Measurements from ENCODE around the gene PDE5A.

PDE5A gene

GRCh38 chr4:119518915-119519410 lies 109.6 kb downstream of the PDE5A start:
- Histone ChIP-seq H3K4me3 (ENCODE audit: insufficient read depth in 1 of 2, low read depth in 1 of 2, low read length in 2 of 2) (no peak overlapping the region), H3K23ac (ENCODE audit: low read length in 2 of 2) (no peak overlapping the region), H2BK12ac (ENCODE audit: low read length in 2 of 2) (no peak overlapping the region), H2AFZ (ENCODE audit: low read depth, low read length) (no peak overlapping the region), H2BK120ac (ENCODE audit: low read depth, low read length) (no peak overlapping the region), H3K4me1 (ENCODE audit: control insufficient read depth, insufficient read depth, low read depth, low read length) (no peaks in the 10 kb centered on the region), H3K4me2 (ENCODE audit: low read length, poor library complexity, severe bottlenecking) (no peak overlapping the region), H3K14ac (ENCODE audit: low read length in 2 of 2) (no peak overlapping the region), H4K91ac (ENCODE audit: low read length) (no peak overlapping the region), H3K79me1 (replicated peaks; ENCODE audit: low read length, poor library complexity, severe bottlenecking) (no peaks in the 10 kb centered on the region), H4K8ac (ENCODE audit: low read length) (no peak overlapping the region), H3K27ac (ENCODE audit: low read length, poor library complexity, severe bottlenecking) (no peak overlapping the region), H3K4ac (ENCODE audit: low read depth in 1 of 2, low read length in 2 of 2) (peak overlapping the region in 1 of 2 experiments; percentile 61), H3K9me3 (ENCODE audit: control insufficient read depth, low read length) (no peaks in the 10 kb centered on the region), H3K36me3 (ENCODE audit: control insufficient read depth in 1 of 2, insufficient read depth in 2 of 2, low read depth in 1 of 2, low read length in 2 of 2) (peaks cover 0 to 62% of the 10 kb centered on the region in 2 experiments), H2BK5ac (ENCODE audit: low read depth, low read length, poor library complexity, severe bottlenecking) (no peak overlapping the region), H2BK15ac (ENCODE audit: low read depth, poor library complexity, severe bottlenecking) (no peak overlapping the region), H2AK5ac (ENCODE audit: low read length, severe bottlenecking) (no peak overlapping the region), H3K18ac (ENCODE audit: low read depth in 1 of 2, low read length in 2 of 2) (peak overlapping the region in 1 of 2 experiments; percentile 52), H3K27me3 (ENCODE audit: control insufficient read depth in 1 of 2, insufficient read depth in 1 of 2, low read length in 2 of 2) (no peaks in the 10 kb centered on the region), H3K9ac (ENCODE audit: low read length) (no peak overlapping the region)
- DNase-seq = no peak
- WGBS = 96% methylated on average over 3 of the region's 3 CpGs

GRCh38 chr4:119518230-119518892 lies 110.2 kb downstream of the PDE5A start:
- Histone ChIP-seq H3K4me1 (ENCODE audit: control insufficient read depth, insufficient read depth, low read depth, low read length) (no peaks in the 10 kb centered on the region), H3K36me3 (ENCODE audit: control insufficient read depth in 1 of 2, insufficient read depth in 2 of 2, low read depth in 1 of 2, low read length in 2 of 2) (peaks cover 0 to 68% of the 10 kb centered on the region in 2 experiments), H3K27me3 (ENCODE audit: control insufficient read depth in 1 of 2, insufficient read depth in 1 of 2, low read length in 2 of 2) (no peaks in the 10 kb centered on the region), H3K4me2 (ENCODE audit: low read length, poor library complexity, severe bottlenecking) (no peak overlapping the region), H3K9ac (ENCODE audit: low read length) (no peak overlapping the region), H3K4ac (ENCODE audit: low read depth in 1 of 2, low read length in 2 of 2) (no peak overlapping the region), H3K27ac (ENCODE audit: low read length, poor library complexity, severe bottlenecking) (no peak overlapping the region), H4K91ac (ENCODE audit: low read length) (no peak overlapping the region), H3K23ac (ENCODE audit: low read length in 2 of 2) (no peak overlapping the region), H2BK15ac (ENCODE audit: low read depth, poor library complexity, severe bottlenecking) (no peak overlapping the region), H2BK5ac (ENCODE audit: low read depth, low read length, poor library complexity, severe bottlenecking) (no peak overlapping the region), H2AFZ (ENCODE audit: low read depth, low read length) (no peak overlapping the region), H2BK12ac (ENCODE audit: low read length in 2 of 2) (no peak overlapping the region), H2AK5ac (ENCODE audit: low read length, severe bottlenecking) (no peak overlapping the region), H4K8ac (ENCODE audit: low read length) (no peak overlapping the region), H3K9me3 (ENCODE audit: control insufficient read depth, low read length) (no peaks in the 10 kb centered on the region), H3K14ac (ENCODE audit: low read length in 2 of 2) (no peak overlapping the region), H3K18ac (ENCODE audit: low read depth in 1 of 2, low read length in 2 of 2) (no peak overlapping the region), H2BK120ac (ENCODE audit: low read depth, low read length) (no peak overlapping the region), H3K79me1 (replicated peaks; ENCODE audit: low read length, poor library complexity, severe bottlenecking) (no peaks in the 10 kb centered on the region), H3K4me3 (ENCODE audit: insufficient read depth in 1 of 2, low read depth in 1 of 2, low read length in 2 of 2) (no peak overlapping the region)
- WGBS = 39% methylated on average over 2 of the region's 3 CpGs
- no peak for DNase-seq

GRCh38 chr4:119517361-119518229 lies 111.0 kb downstream of the PDE5A start:
- no peak overlapping the region for H3K4ac ChIP-seq (ENCODE audit: low read depth in 1 of 2, low read length in 2 of 2)
- no peaks in the 10 kb centered on the region for H3K79me1 ChIP-seq (replicated peaks; ENCODE audit: low read length, poor library complexity, severe bottlenecking)
- no peak overlapping the region for H3K4me2 ChIP-seq (ENCODE audit: low read length, poor library complexity, severe bottlenecking)
- WGBS = 100% methylated on average over 1 of the region's 2 CpGs
- peaks cover 3 to 75% of the 10 kb centered on the region in 2 experiments for H3K36me3 ChIP-seq (ENCODE audit: control insufficient read depth in 1 of 2, insufficient read depth in 2 of 2, low read depth in 1 of 2, low read length in 2 of 2)
- H3K14ac ChIP-seq (ENCODE audit: low read length in 2 of 2) = no peak overlapping the region
- no peak overlapping the region for H4K8ac ChIP-seq (ENCODE audit: low read length)
- H3K9ac ChIP-seq (ENCODE audit: low read length) = no peak overlapping the region
- H2AK5ac ChIP-seq (ENCODE audit: low read length, severe bottlenecking) = no peak overlapping the region
- peak overlapping the region in 1 of 2 experiments; percentile 17 for H3K4me3 ChIP-seq (ENCODE audit: insufficient read depth in 1 of 2, low read depth in 1 of 2, low read length in 2 of 2)
- H3K27ac ChIP-seq (ENCODE audit: low read length, poor library complexity, severe bottlenecking) = no peak overlapping the region
- H3K23ac ChIP-seq (ENCODE audit: low read length in 2 of 2) = no peak overlapping the region
- H3K27me3 ChIP-seq (ENCODE audit: control insufficient read depth in 1 of 2, insufficient read depth in 1 of 2, low read length in 2 of 2) = no peaks in the 10 kb centered on the region
- H2BK5ac ChIP-seq (ENCODE audit: low read depth, low read length, poor library complexity, severe bottlenecking) = no peak overlapping the region
- no peak overlapping the region for H2BK15ac ChIP-seq (ENCODE audit: low read depth, poor library complexity, severe bottlenecking)
- no peaks in the 10 kb centered on the region for H3K9me3 ChIP-seq (ENCODE audit: control insufficient read depth, low read length)
- H3K18ac ChIP-seq (ENCODE audit: low read depth in 1 of 2, low read length in 2 of 2) = peak overlapping the region in 1 of 2 experiments; percentile 39
- H4K91ac ChIP-seq (ENCODE audit: low read length) = no peak overlapping the region
- no peak overlapping the region for H2BK120ac ChIP-seq (ENCODE audit: low read depth, low read length)
- no peak overlapping the region for H2AFZ ChIP-seq (ENCODE audit: low read depth, low read length)
- no peak overlapping the region for H2BK12ac ChIP-seq (ENCODE audit: low read length in 2 of 2)
- no peaks in the 10 kb centered on the region for H3K4me1 ChIP-seq (ENCODE audit: control insufficient read depth, insufficient read depth, low read depth, low read length)
- DNase-seq = peak; percentile 77

GRCh38 chr4:119512398-119512797 lies 116.2 kb downstream of the PDE5A start:
- H3K27me3 ChIP-seq (ENCODE audit: control insufficient read depth in 1 of 2, insufficient read depth in 1 of 2, low read length in 2 of 2) = no peaks in the 10 kb centered on the region
- H3K4me1 ChIP-seq (ENCODE audit: control insufficient read depth, insufficient read depth, low read depth, low read length) = no peaks in the 10 kb centered on the region
- H3K4ac ChIP-seq (ENCODE audit: low read depth in 1 of 2, low read length in 2 of 2) = no peak overlapping the region
- no peak overlapping the region for H4K8ac ChIP-seq (ENCODE audit: low read length)
- no peak overlapping the region for H2BK120ac ChIP-seq (ENCODE audit: low read depth, low read length)
- H3K36me3 ChIP-seq (ENCODE audit: control insufficient read depth in 1 of 2, insufficient read depth in 2 of 2, low read depth in 1 of 2, low read length in 2 of 2) = peaks cover 3 to 50% of the 10 kb centered on the region in 2 experiments
- H3K79me1 ChIP-seq (replicated peaks; ENCODE audit: low read length, poor library complexity, severe bottlenecking) = no peaks in the 10 kb centered on the region
- H2BK12ac ChIP-seq (ENCODE audit: low read length in 2 of 2) = no peak overlapping the region
- no peak overlapping the region for H3K14ac ChIP-seq (ENCODE audit: low read length in 2 of 2)
- no peak overlapping the region for H3K9ac ChIP-seq (ENCODE audit: low read length)
- no peak overlapping the region for H2BK15ac ChIP-seq (ENCODE audit: low read depth, poor library complexity, severe bottlenecking)
- no peak overlapping the region for H2BK5ac ChIP-seq (ENCODE audit: low read depth, low read length, poor library complexity, severe bottlenecking)
- no peak overlapping the region for H3K4me2 ChIP-seq (ENCODE audit: low read length, poor library complexity, severe bottlenecking)
- no peak overlapping the region for H3K4me3 ChIP-seq (ENCODE audit: insufficient read depth in 1 of 2, low read depth in 1 of 2, low read length in 2 of 2)
- no peak overlapping the region for H2AK5ac ChIP-seq (ENCODE audit: low read length, severe bottlenecking)
- no peak overlapping the region for H3K23ac ChIP-seq (ENCODE audit: low read length in 2 of 2)
- no peak overlapping the region for H3K27ac ChIP-seq (ENCODE audit: low read length, poor library complexity, severe bottlenecking)
- 94% methylated on average over 2 of the region's 2 CpGs for WGBS
- no peaks in the 10 kb centered on the region for H3K9me3 ChIP-seq (ENCODE audit: control insufficient read depth, low read length)
- H3K18ac ChIP-seq (ENCODE audit: low read depth in 1 of 2, low read length in 2 of 2) = no peak overlapping the region
- H2AFZ ChIP-seq (ENCODE audit: low read depth, low read length) = no peak overlapping the region
- H4K91ac ChIP-seq (ENCODE audit: low read length) = no peak overlapping the region
- DNase-seq = no peak
